ENCODE measurements around the gene ISY1. TPM values are rescaled to one million over a fixed set of nuclear protein-coding genes. Genes with fewer than 3 reads are reported as not detected.
A peak's percentile ranks its signal among the peaks of the same experiment; 100 is the strongest.

The ISY1 gene
- total RNA-seq, 4 donors from 2014 or later = 4.1 to 39.3 (median 22.3) TPM

DNA sequence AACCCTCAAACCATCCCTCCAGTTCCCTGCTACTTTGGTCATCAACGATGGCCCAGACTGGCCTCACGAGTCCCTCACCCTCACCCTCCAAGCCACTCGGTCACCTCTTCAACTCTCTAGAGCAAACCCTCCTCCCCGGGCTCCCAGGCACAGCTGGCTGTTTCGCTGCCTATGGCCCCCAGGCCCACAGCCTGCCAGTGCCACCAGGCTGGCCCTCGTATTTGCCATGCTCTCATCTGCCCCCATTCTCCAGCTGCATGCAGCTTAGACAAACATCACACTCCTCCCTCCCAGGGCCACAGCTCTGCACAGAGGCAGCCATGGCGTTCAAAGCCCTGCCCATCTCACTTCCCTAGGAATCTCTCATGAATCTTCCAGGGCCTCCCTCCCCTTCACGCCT is 53.1 kb downstream of the ISY1 start:
- intact Hi-C loops (cut with DNase I; ENCODE audit: low total_unique reads) = no loop called here
- H3K27me3 ChIP-seq = no peaks in the 10 kb centered on the region
- DNase-seq = no peak
- peaks cover 0 to 8% of the 10 kb centered on the region in 2 donors for H3K4me1 ChIP-seq
- no peak for TF ChIP-seq POLR2A (IDR thresholded peaks at IDR 0.05)
- TF ChIP-seq, protein P1, sequence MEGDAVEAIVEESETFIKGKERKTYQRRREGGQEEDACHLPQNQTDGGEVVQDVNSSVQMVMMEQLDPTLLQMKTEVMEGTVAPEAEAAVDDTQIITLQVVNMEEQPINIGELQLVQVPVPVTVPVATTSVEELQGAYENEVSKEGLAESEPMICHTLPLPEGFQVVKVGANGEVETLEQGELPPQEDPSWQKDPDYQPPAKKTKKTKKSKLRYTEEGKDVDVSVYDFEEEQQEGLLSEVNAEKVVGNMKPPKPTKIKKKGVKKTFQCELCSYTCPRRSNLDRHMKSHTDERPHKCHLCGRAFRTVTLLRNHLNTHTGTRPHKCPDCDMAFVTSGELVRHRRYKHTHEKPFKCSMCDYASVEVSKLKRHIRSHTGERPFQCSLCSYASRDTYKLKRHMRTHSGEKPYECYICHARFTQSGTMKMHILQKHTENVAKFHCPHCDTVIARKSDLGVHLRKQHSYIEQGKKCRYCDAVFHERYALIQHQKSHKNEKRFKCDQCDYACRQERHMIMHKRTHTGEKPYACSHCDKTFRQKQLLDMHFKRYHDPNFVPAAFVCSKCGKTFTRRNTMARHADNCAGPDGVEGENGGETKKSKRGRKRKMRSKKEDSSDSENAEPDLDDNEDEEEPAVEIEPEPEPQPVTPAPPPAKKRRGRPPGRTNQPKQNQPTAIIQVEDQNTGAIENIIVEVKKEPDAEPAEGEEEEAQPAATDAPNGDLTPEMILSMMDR (IDR thresholded peaks at IDR 0.05) = no peak
- no peak overlapping the region for H3K4me3 ChIP-seq
- no peaks in the 10 kb centered on the region for H3K9me3 ChIP-seq
- no peaks in the 10 kb centered on the region for H3K36me3 ChIP-seq
- no peak overlapping the region for H3K27ac ChIP-seq

DNA sequence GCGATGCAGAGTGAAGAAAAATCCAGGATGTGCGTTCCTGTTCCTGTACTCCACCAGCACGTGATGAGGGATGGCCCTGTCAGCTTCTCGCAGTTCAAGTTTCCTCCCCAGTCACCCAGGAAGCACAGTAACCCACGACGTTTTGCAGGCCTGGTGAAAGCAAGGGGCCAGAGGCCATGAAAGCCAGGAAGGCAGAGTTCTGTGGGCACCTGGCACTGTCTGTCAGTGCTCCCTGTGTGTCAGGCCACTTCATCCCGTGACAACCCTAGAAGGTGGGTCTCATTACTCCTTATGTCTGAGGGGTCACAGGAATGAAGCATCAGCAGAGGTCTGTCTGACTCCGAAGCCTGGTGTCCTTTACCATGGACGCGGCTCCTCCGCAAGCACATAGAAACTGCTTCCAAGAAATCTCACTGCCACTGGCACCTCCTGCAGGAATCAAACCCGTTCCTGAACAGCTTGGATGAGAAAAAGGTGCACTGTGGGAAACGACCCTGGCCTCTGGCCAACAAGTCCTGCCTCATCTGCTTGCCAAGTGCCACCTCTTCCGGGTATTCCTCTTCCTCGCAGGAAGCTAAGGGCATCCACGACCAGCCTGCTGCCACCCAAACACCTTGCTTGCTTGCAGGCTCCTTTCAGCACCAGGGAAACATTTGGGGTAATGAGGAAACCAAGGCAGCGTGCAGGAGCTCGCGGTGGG is 53.8 kb downstream of the ISY1 start:
- Histone ChIP-seq H3K27ac (no peak overlapping the region), H3K36me3 (no peaks in the 10 kb centered on the region), H3K4me3 (no peak overlapping the region), H3K27me3 (no peaks in the 10 kb centered on the region), H3K9me3 (no peaks in the 10 kb centered on the region), H3K4me1 (peaks cover 0 to 8% of the 10 kb centered on the region in 2 donors)
- intact Hi-C loops (cut with DNase I; ENCODE audit: low total_unique reads) = no loop called here
- TF ChIP-seq POLR2A (IDR thresholded peaks at IDR 0.05) = no peak
- TF ChIP-seq, protein P1 (IDR thresholded peaks at IDR 0.05) = no peak
- no peak for DNase-seq

DNA sequence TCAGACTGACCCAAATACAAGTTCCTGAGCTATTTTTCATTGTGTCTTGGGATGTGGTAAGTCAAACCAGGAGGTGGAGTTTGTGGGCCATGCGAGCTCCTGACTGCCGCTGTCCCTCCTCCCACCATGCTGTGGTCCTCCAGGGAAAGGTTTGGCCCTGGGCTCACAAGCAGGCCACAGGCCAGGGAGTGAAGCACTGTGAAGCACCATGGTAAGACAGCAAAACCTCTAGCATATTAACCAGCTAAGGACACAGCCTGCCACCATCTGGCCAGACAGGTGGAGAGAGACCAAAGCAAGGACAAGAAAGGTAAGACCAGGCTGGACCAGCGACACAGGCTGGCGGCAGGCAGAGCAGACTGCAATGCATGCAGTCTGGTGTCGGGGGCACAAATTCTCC is 54.5 kb downstream of the ISY1 start:
- intact Hi-C loops (cut with DNase I; ENCODE audit: low total_unique reads) = no loop called here
- Histone ChIP-seq H3K9me3 (no peaks in the 10 kb centered on the region), H3K4me3 (no peak overlapping the region), H3K27me3 (no peaks in the 10 kb centered on the region), H3K27ac (peak overlapping the region in 1 of 2 donors; percentile 1), H3K36me3 (no peaks in the 10 kb centered on the region), H3K4me1 (peaks cover 0 to 8% of the 10 kb centered on the region in 2 donors)
- no peak for TF ChIP-seq POLR2A (IDR thresholded peaks at IDR 0.05)
- TF ChIP-seq, protein P1 (IDR thresholded peaks at IDR 0.05) = no peak
- peak in 1 of 2 donors; percentile 50 for DNase-seq

DNA sequence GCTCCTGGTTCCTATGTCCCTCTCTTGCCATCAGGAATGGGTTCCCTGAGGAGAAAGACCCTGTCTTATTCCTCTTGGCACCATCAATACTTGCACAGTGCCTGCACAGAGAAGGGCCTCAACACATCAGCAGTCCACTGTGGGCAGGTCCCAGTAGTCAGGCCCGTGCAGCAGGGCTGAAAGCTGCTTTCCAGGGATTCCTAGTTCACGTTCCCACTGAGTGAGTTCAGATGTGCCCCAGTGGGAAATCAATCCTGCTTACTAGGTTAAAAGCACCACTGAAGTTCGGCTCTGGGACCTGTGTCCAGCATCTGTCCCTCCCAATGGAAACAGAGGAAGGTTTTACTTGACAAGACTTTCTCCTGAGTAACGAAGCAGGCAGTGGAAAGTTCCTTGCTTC is 55.0 kb downstream of the ISY1 start:
- Histone ChIP-seq H3K4me3 (no peak overlapping the region), H3K4me1 (peaks cover 0 to 8% of the 10 kb centered on the region in 2 donors), H3K36me3 (no peaks in the 10 kb centered on the region), H3K27me3 (no peaks in the 10 kb centered on the region), H3K27ac (peak overlapping the region in 1 of 2 donors; percentile 1), H3K9me3 (no peaks in the 10 kb centered on the region)
- no peak for DNase-seq
- intact Hi-C loops (cut with DNase I; ENCODE audit: low total_unique reads) = no loop called here
- TF ChIP-seq POLR2A (IDR thresholded peaks at IDR 0.05) = no peak
- TF ChIP-seq, protein P1 (IDR thresholded peaks at IDR 0.05) = no peak

DNA sequence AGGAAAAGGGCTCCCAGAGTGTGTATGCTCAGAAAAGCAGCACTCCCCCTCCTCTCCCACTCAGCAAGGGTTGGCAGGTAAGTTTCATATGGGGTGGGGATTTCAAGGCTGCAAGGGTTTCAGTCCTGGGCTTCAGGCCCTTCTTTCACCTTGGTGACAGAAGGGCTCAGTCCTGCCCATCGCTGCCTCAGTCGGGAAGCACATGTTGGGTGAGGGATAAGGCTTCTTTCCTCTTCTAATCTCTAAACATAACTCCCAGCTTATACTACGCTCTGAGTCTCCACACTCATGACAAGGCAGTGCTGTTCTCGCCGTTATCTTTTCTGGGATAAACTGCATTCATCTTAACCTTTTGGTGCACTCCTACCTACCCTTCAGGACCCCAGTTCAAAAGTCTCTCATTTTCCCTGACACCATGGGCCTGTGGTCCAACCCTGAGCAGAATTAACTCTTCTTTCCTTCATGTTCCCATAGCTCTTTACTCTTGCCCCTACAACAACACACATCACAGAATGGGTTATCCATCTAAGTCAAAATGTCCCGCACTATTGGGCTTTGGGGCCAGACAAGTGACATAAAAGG is 56.3 kb downstream of the ISY1 start:
- intact Hi-C loops (cut with DNase I; ENCODE audit: low total_unique reads) = no loop called here
- no peaks in the 10 kb centered on the region for H3K9me3 ChIP-seq
- H3K36me3 ChIP-seq = no peaks in the 10 kb centered on the region
- TF ChIP-seq, protein P1 (IDR thresholded peaks at IDR 0.05) = no peak
- TF ChIP-seq POLR2A (IDR thresholded peaks at IDR 0.05) = no peak
- no peak overlapping the region for H3K4me3 ChIP-seq
- H3K4me1 ChIP-seq = peaks cover 0 to 8% of the 10 kb centered on the region in 2 donors
- no peak overlapping the region for H3K27ac ChIP-seq
- no peak for DNase-seq
- no peaks in the 10 kb centered on the region for H3K27me3 ChIP-seq
